ENCODE data around the gene ARIH2.

- TF ChIP-seq, protein P1, sequence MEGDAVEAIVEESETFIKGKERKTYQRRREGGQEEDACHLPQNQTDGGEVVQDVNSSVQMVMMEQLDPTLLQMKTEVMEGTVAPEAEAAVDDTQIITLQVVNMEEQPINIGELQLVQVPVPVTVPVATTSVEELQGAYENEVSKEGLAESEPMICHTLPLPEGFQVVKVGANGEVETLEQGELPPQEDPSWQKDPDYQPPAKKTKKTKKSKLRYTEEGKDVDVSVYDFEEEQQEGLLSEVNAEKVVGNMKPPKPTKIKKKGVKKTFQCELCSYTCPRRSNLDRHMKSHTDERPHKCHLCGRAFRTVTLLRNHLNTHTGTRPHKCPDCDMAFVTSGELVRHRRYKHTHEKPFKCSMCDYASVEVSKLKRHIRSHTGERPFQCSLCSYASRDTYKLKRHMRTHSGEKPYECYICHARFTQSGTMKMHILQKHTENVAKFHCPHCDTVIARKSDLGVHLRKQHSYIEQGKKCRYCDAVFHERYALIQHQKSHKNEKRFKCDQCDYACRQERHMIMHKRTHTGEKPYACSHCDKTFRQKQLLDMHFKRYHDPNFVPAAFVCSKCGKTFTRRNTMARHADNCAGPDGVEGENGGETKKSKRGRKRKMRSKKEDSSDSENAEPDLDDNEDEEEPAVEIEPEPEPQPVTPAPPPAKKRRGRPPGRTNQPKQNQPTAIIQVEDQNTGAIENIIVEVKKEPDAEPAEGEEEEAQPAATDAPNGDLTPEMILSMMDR (IDR thresholded peaks at IDR 0.05 in 4 of 5, conservative IDR thresholded peaks at IDR 0.05 in 1 of 5): no peak
- no peak for TF ChIP-seq POLR2A (IDR thresholded peaks at IDR 0.05)
Observed at GRCh38 chr3:48997102-48997635, 78.5 kb downstream of the ARIH2 start.

Measured in gastrocnemius medialis (tissue), 4 donors.